Naive thymus-derived CD4-positive, alpha-beta T cell (primary cell): Measurements from ENCODE around the gene RGS1. TPM values are rescaled to one million over a fixed set of nuclear protein-coding genes. Genes with fewer than 3 reads are reported as not detected.

ENCODE experiments used
- ATAC-seq: fragments of 150-1000 bp; cut with Tn5 transposase; 2 replicates; pipeline ENCODE4 v1.10.0; 2021; ENCODE audit warnings: mild to moderate bottlenecking, moderate library complexity
- CTCF ChIA-PET: fragments of 350-600 bp; sonication (Branson Sonifier 250); formaldehyde crosslinking; loops from one replicate; lab custom pipeline; 2021; ENCODE audit warnings: antibody characterized with exemption; lab: Charles Lee
- POLR2A ChIA-PET: fragments of 350-600 bp; sonication (Branson Sonifier 250); formaldehyde crosslinking; loops from one replicate; lab custom pipeline; 2021; ENCODE audit warnings: antibody characterized with exemption, inconsistent platforms; lab: Charles Lee
- DNase-seq, 9 donors: peaks; one replicate each; pipeline versions ENCODE4 v3.0.0 to v3.0.0-alpha.2; 2020 to 2022; ENCODE audit warnings: mixed read lengths in 1 of 9
- H3K27ac ChIP-seq: one replicate; pipeline ENCODE4 v1.7.0; 2013; ENCODE audit warnings: mild to moderate bottlenecking, low read depth, low read length, moderate library complexity
- H3K27me3 ChIP-seq, 2 donors: one replicate each; pipeline ENCODE4 v1.7.0; 2013; ENCODE audit warnings: low read length in 2 of 2, mild to moderate bottlenecking in 2 of 2, moderate library complexity in 2 of 2; ENCODE audit not compliant: control insufficient read depth in 2 of 2, insufficient read depth in 2 of 2
- H3K36me3 ChIP-seq, 3 experiments: 1 replicate in 2 of 3; 2 replicates in 1 of 3; pipeline ENCODE4 v1.7.0; 2013; ENCODE audit warnings: low read length in 3 of 3, mild to moderate bottlenecking in 3 of 3, moderate library complexity in 1 of 3; ENCODE audit not compliant: insufficient read depth in 3 of 3, control insufficient read depth in 2 of 3
- H3K4me1 ChIP-seq, 2 donors: one replicate each; pipeline ENCODE4 v1.7.0; 2013; ENCODE audit warnings: low read length in 2 of 2, mild to moderate bottlenecking in 2 of 2, moderate library complexity in 1 of 2; ENCODE audit not compliant: control insufficient read depth in 2 of 2, insufficient read depth in 2 of 2
- H3K4me3 ChIP-seq: 2 replicates; pipeline ENCODE4 v1.7.0; 2013; ENCODE audit warnings: mild to moderate bottlenecking, low read length
- H3K9me3 ChIP-seq, 3 experiments: 1 replicate in 2 of 3; 2 replicates in 1 of 3; pipeline ENCODE4 v1.7.0; 2013; ENCODE audit warnings: low read length in 3 of 3; ENCODE audit not compliant: control insufficient read depth in 2 of 3
- H3K27ac Mint-ChIP-seq, 9 donors: one replicate each; pipeline ENCODE4 v1.8.0; 2020 to 2022; ENCODE audit warnings: mixed read lengths in 9 of 9, mild to moderate bottlenecking in 8 of 9, moderate library complexity in 5 of 9, inconsistent platforms in 2 of 9
- H3K27me3 Mint-ChIP-seq, 5 donors: one replicate each; pipeline ENCODE4 v1.8.0; 2021 to 2022; ENCODE audit warnings: mixed read lengths in 5 of 5, mild to moderate bottlenecking in 1 of 5
- H3K36me3 Mint-ChIP-seq, 5 donors: one replicate each; pipeline ENCODE4 v1.8.0; 2020 to 2022; ENCODE audit warnings: mixed read lengths in 5 of 5, mild to moderate bottlenecking in 3 of 5, inconsistent platforms in 1 of 5
- H3K4me1 Mint-ChIP-seq, 7 donors: one replicate each; pipeline ENCODE4 v1.8.0; 2020 to 2022; ENCODE audit warnings: mixed read lengths in 7 of 7, mild to moderate bottlenecking in 3 of 7, inconsistent platforms in 1 of 7
- H3K4me3 Mint-ChIP-seq, 10 donors: one replicate each; pipeline ENCODE4 v1.8.0; 2020 to 2022; ENCODE audit warnings: mild to moderate bottlenecking in 10 of 10, mixed read lengths in 10 of 10, moderate library complexity in 6 of 10, inconsistent platforms in 2 of 10
- H3K9me3 Mint-ChIP-seq, 11 donors: one replicate each; pipeline ENCODE4 v1.8.0; 2020 to 2022; ENCODE audit warnings: mixed read lengths in 11 of 11, mild to moderate bottlenecking in 4 of 11, inconsistent platforms in 1 of 11, moderate library complexity in 1 of 11
- intact Hi-C, 2 donors: fragments of 100-400 bp; cut with micrococcal nuclease; formaldehyde crosslinking; loops; one replicate each; pipeline ENCODE4 v1.15.1; 2023
- polyA plus RNA-seq, 2 donors: library from polyadenylated mRNA; unstranded; fragments of 300-500 nt; fragmentation: Illumina TruSeq; gene quantifications; one replicate each; pipeline ENCODE4 v1.2.3, GENCODE V29; 2021
- total RNA-seq, 6 experiments: library from RNA in 5 of 6; stranded (reverse) in 5 of 6; gene quantifications; 1 replicate in 5 of 6; 2 replicates in 1 of 6; pipeline ENCODE4 v1.2.3 and lab custom pipeline; 2021 to 2026

Gene RGS1
- total and polyA plus RNA-seq, 7 experiments from 2014 or later, result 3.4 to 607 (median 14.3) TPM

GRCh38 chr1:192568063-192568462 is 7.5 kb upstream of the RGS1 start:
- peak overlapping the region in 5 of 9 donors; percentile 16 to 90 (median 56) for H3K27ac Mint-ChIP-seq
- no peaks in the 10 kb centered on the region for H3K27me3 ChIP-seq
- H3K4me3 ChIP-seq, result no peak overlapping the region
- peaks cover 28 to 67% (median 57%) of the 10 kb centered on the region in 7 donors for H3K4me1 Mint-ChIP-seq
- H3K27ac ChIP-seq, result no peak overlapping the region
- DNase-seq (no peak), ATAC-seq (no peak)
- ChIA-PET POLR2A (no interaction called here), CTCF (interaction anchor here (1.3 kb wide), 1 partner anchor 10 kb away, joined by 3 read pairs; no protein-coding TSS in a partner anchor)
- peak overlapping the region in 1 of 10 donors; percentile 46 for H3K4me3 Mint-ChIP-seq
- peaks cover 19 to 27% of the 10 kb centered on the region in 2 donors for H3K4me1 ChIP-seq
- peaks cover 6 to 32% (median 8%) of the 10 kb centered on the region in 5 donors for H3K36me3 Mint-ChIP-seq
- peaks cover 0 to 8% (median 0%) of the 10 kb centered on the region in 3 experiments for H3K9me3 ChIP-seq
- peaks cover 4 to 20% (median 8%) of the 10 kb centered on the region in 11 donors for H3K9me3 Mint-ChIP-seq
- H3K27me3 Mint-ChIP-seq, result no peaks in the 10 kb centered on the region
- no peaks in the 10 kb centered on the region for H3K36me3 ChIP-seq
- intact Hi-C loops, result no loop called here

GRCh38 chr1:192571668-192572067 is 3.9 kb upstream of the RGS1 start:
- no peaks in the 10 kb centered on the region for H3K27me3 ChIP-seq
- H3K9me3 ChIP-seq, result peaks cover 0 to 8% (median 0%) of the 10 kb centered on the region in 3 experiments
- intact Hi-C loops, result loop anchor here (2.0 to 10.0 kb wide), 4 partner anchors 13 to 963 kb away; partner anchors contain the start of gene CDC73 (in 1 of the 2)
- H3K9me3 Mint-ChIP-seq, result peaks cover 4 to 20% (median 8%) of the 10 kb centered on the region in 11 donors
- no peaks in the 10 kb centered on the region for H3K36me3 ChIP-seq
- no peak overlapping the region for H3K4me3 ChIP-seq
- peaks cover 6 to 26% (median 8%) of the 10 kb centered on the region in 5 donors for H3K36me3 Mint-ChIP-seq
- peak overlapping the region; percentile 10 for H3K27ac ChIP-seq
- peak overlapping the region; percentile 18 to 92 (median 69) for H3K27ac Mint-ChIP-seq
- H3K4me1 Mint-ChIP-seq, result peaks cover 27 to 76% (median 66%) of the 10 kb centered on the region in 7 donors
- peak overlapping the region in 7 of 10 donors; percentile 21 to 55 (median 43) for H3K4me3 Mint-ChIP-seq
- ChIA-PET CTCF (no interaction called here), POLR2A (interaction anchor here (0.6 kb wide), 1 partner anchor 21 kb away, joined by 3 read pairs; no protein-coding TSS in a partner anchor)
- H3K27me3 Mint-ChIP-seq, result no peaks in the 10 kb centered on the region
- ATAC-seq (peak; percentile 28), DNase-seq (peak in 4 of 9 donors; percentile 17 to 52 (median 22))
- peaks cover 32 to 43% of the 10 kb centered on the region in 2 donors for H3K4me1 ChIP-seq

DNA sequence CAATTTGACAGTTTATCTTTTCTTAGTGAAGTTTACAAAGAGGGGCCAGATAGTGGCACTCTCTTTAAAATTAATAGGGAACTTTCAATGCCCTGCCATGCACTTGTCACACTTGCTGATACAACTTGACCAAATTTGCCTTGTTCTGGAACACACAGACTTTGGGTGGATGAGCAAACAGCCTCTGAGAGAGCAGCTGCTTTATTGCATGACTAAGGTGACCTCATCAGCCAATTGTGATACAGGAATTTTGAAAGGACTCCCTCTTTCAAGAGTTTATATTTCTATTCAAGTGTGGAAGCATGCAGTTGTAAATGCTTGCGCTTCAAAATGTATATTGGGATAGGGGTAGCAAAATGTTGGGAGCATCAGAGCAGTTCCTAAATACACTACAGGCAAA is 2.1 kb upstream of the RGS1 start:
- intact Hi-C loops, result loop anchor here (2.0 to 10.0 kb wide), 4 partner anchors 15 to 961 kb away; partner anchors contain the start of gene CDC73 (in 1 of the 2)
- Mint-ChIP-seq H3K27me3 (no peaks in the 10 kb centered on the region), H3K4me3 (peak overlapping the region in 3 of 10 donors; percentile 11 to 53 (median 49)), H3K36me3 (peaks cover 6 to 39% (median 8%) of the 10 kb centered on the region in 5 donors), H3K27ac (peak overlapping the region in 7 of 9 donors; percentile 17 to 84 (median 49)), H3K9me3 (peaks cover 4 to 20% (median 8%) of the 10 kb centered on the region in 11 donors), H3K4me1 (peaks cover 23 to 75% (median 61%) of the 10 kb centered on the region in 7 donors)
- ChIA-PET CTCF (no interaction called here), POLR2A (no interaction called here)
- ATAC-seq, result no peak
- Histone ChIP-seq H3K27ac (no peak overlapping the region), H3K36me3 (peaks cover 0 to 4% (median 0%) of the 10 kb centered on the region in 3 experiments), H3K27me3 (no peaks in the 10 kb centered on the region), H3K9me3 (peaks cover 0 to 8% (median 0%) of the 10 kb centered on the region in 3 experiments), H3K4me1 (peaks cover 23 to 45% of the 10 kb centered on the region in 2 donors), H3K4me3 (no peak overlapping the region)
- no peak for DNase-seq

DNA sequence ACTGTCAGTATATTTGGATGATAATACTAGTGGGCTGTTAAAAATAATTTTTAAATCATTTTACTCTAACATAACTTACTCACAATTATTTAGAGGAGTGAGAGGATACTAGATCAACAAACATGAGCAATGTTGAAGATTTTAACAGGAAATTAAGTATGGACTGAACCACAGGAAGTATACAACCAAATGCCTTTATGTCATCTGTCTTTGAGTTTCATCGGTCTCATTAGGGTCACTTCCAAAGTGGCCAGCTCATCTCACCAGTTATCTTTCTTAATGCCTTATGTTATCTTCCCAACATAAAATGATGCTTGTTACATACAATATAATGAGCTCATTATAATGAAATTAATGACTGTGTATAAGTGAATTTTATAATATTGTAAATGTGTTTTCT is 1.5 kb upstream of the RGS1 start:
- POLR2A ChIA-PET, result no interaction called here
- intact Hi-C loops, result loop anchor here (5.0 to 10.0 kb wide), 3 partner anchors 33 to 961 kb away; partner anchors contain the start of gene CDC73 (in 1 of the 2)

GRCh38 chr1:192576190-192577144 is 894 bp downstream of the RGS1 start:
- Mint-ChIP-seq H3K9me3 (no peaks in the 10 kb centered on the region), H3K27me3 (no peaks in the 10 kb centered on the region), H3K4me3 (peak overlapping the region in 7 of 10 donors; percentile 69 to 94 (median 86)), H3K36me3 (peaks cover 0 to 32% (median 0%) of the 10 kb centered on the region in 5 donors), H3K27ac (peak overlapping the region; percentile 11 to 98 (median 90)), H3K4me1 (peaks cover 18 to 78% (median 60%) of the 10 kb centered on the region in 7 donors)
- Histone ChIP-seq H3K9me3 (no peaks in the 10 kb centered on the region), H3K36me3 (peaks cover 0 to 7% (median 0%) of the 10 kb centered on the region in 3 experiments), H3K27ac (peak overlapping the region; percentile 65), H3K27me3 (no peaks in the 10 kb centered on the region), H3K4me1 (peaks cover 25 to 42% of the 10 kb centered on the region in 2 donors), H3K4me3 (peak overlapping the region; percentile 52)
- ChIA-PET POLR2A (no interaction called here), CTCF (interaction anchor here (1.1 kb wide), 1 partner anchor 20 kb away, joined by 3 read pairs; no protein-coding TSS in a partner anchor)
- intact Hi-C loops, result loop anchor here (5.0 to 10.0 kb wide), 3 partner anchors 231 to 958 kb away; partner anchors contain the start of genes CDC73 (in 1 of the 2) and RGS2 (in 1 of the 2)
- DNase-seq (no peak), ATAC-seq (no peak)

More for the DNA sequence above, 1.5 kb upstream of the RGS1 start:
- H3K4me3 ChIP-seq, result no peak overlapping the region
- H3K4me1 ChIP-seq, result peaks cover 25 to 46% of the 10 kb centered on the region in 2 donors
- H3K27me3 ChIP-seq, result no peaks in the 10 kb centered on the region
- peaks cover 0 to 7% (median 0%) of the 10 kb centered on the region in 3 experiments for H3K36me3 ChIP-seq
- CTCF ChIA-PET, result interaction anchor here (1.0 to 1.3 kb wide), 2 partner anchors 97 to 100 kb away, joined by 3 read pairs; no protein-coding TSS in a partner anchor
- ATAC-seq (no peak), DNase-seq (no peak)
- peaks cover 6 to 42% (median 8%) of the 10 kb centered on the region in 5 donors for H3K36me3 Mint-ChIP-seq
- no peak overlapping the region for H3K27ac ChIP-seq
- H3K4me1 Mint-ChIP-seq, result peaks cover 23 to 79% (median 64%) of the 10 kb centered on the region in 7 donors
- peak overlapping the region in 7 of 9 donors; percentile 5 to 84 (median 49) for H3K27ac Mint-ChIP-seq
- no peaks in the 10 kb centered on the region for H3K27me3 Mint-ChIP-seq
- peaks cover 0 to 8% (median 0%) of the 10 kb centered on the region in 3 experiments for H3K9me3 ChIP-seq
- H3K4me3 Mint-ChIP-seq, result peak overlapping the region in 2 of 10 donors; percentile 11 to 49
- H3K9me3 Mint-ChIP-seq, result peaks cover 4 to 18% (median 8%) of the 10 kb centered on the region in 11 donors
